HepG2 (cell line): ENCODE results near the gene TTYH1. TPM values are rescaled to one million over a fixed set of nuclear protein-coding genes. Genes with fewer than 3 reads are reported as not detected.

ENCODE experiments used
- FOSL1 ChIP-seq: sonication (generic); formaldehyde crosslinking; IDR thresholded peaks from 2 replicates; pipeline ENCODE4 v1.9.0; 2021; ENCODE audit warnings: missing genetic modification reagents, borderline replicate concordance
- HOXD1 ChIP-seq: sonication (generic); formaldehyde crosslinking; IDR thresholded peaks from 2 replicates; pipeline ENCODE4 v1.5.0; 2020; ENCODE audit warnings: missing genetic modification reagents
- MXD4 ChIP-seq: IDR thresholded peaks from 2 replicates; pipeline ENCODE4 v1.6.1; 2016; ENCODE audit warnings: mild to moderate bottlenecking, missing biosample characterization, missing genetic modification reagents
- NCOA5 ChIP-seq: sonication (generic); formaldehyde crosslinking; IDR thresholded peaks from 2 replicates; pipeline ENCODE4 v1.4.0; 2020; ENCODE audit warnings: missing genetic modification reagents
- POLR2AphosphoS2 ChIP-seq: IDR thresholded peaks from 2 replicates; pipeline ENCODE4 v1.6.1; 2011; ENCODE audit warnings: low read depth, low read length, improper control_type of control experiment
- RAD21 ChIP-seq: fragments of 450-650 bp; formaldehyde crosslinking; IDR thresholded peaks from 2 replicates; pipeline ENCODE4 v1.5.0; 2020; ENCODE audit warnings: mild to moderate bottlenecking
- SRSF1 ChIP-seq: fragments of 200-400 bp; formaldehyde crosslinking; optimal IDR thresholded peaks from 2 replicates; pipeline ENCODE3; 2017; ENCODE audit warnings: mild to moderate bottlenecking, low read depth, low read length, moderate library complexity
- ZKSCAN5 ChIP-seq: sonication (generic); formaldehyde crosslinking; IDR thresholded peaks from 2 replicates; pipeline ENCODE4 v1.5.1; 2020; ENCODE audit warnings: mild to moderate bottlenecking, missing genetic modification reagents
- ZNF709 ChIP-seq: sonication (generic); formaldehyde crosslinking; IDR thresholded peaks from 2 replicates; pipeline ENCODE4 v1.5.0; 2020; ENCODE audit warnings: mild to moderate bottlenecking, missing genetic modification reagents
- ZNF720 ChIP-seq: sonication (generic); formaldehyde crosslinking; IDR thresholded peaks from 2 replicates; pipeline ENCODE4 v1.4.0; 2020; ENCODE audit warnings: missing genetic modification reagents
- ZNF788 ChIP-seq: sonication (generic); formaldehyde crosslinking; IDR thresholded peaks from 2 replicates; pipeline ENCODE4 v1.5.0; 2020; ENCODE audit warnings: mild to moderate bottlenecking, missing genetic modification reagents, borderline replicate concordance
- polyA plus RNA-seq, 8 experiments: library from polyadenylated mRNA; depleted of rRNA in 3 of 8; stranded (reverse) in 7 of 8; unstranded in 1 of 8; fragments of >200 nt; fragmentation: Illumina TruSeq in 4 of 8; extraction: Trizol in 4 of 8; gene quantifications; 2 replicates each; pipeline versions ENCODE4 v1.2.1 to v1.2.3, GENCODE V29; 2011 to 2016; ENCODE audit warnings: low read depth in 4 of 8, missing spikeins in 1 of 8, mixed read lengths in 1 of 8; ENCODE audit not compliant: insufficient read depth in 1 of 8
- total RNA-seq, 5 experiments: library from RNA; depleted of rRNA; stranded (reverse); fragments of >200 nt; fragmentation: Illumina TruSeq; extraction: Trizol; gene quantifications; 2 replicates each; pipeline ENCODE4 v1.2.3, GENCODE V29; 2016; ENCODE audit warnings: low read depth in 1 of 5
- TF ChIP-seq, protein P1 (sequence below): sonication (generic); formaldehyde crosslinking; IDR thresholded peaks from 2 replicates; pipeline ENCODE4 v1.5.0; 2020; ENCODE audit warnings: mild to moderate bottlenecking, missing genetic modification reagents, moderate library complexity
- TF ChIP-seq, protein P2 (sequence below): IDR thresholded peaks from 2 replicates; pipeline ENCODE4 v1.6.1; 2016; ENCODE audit warnings: missing genetic modification reagents, missing compliant biosample characterization
- TF ChIP-seq, protein P3 (sequence below): sonication (generic); formaldehyde crosslinking; IDR thresholded peaks from 2 replicates; pipeline ENCODE4 v1.9.0; 2021; ENCODE audit warnings: mild to moderate bottlenecking, missing genetic modification reagents
- TF ChIP-seq, protein P4 (sequence below): IDR thresholded peaks from 2 replicates; pipeline ENCODE4 v1.6.1; 2016; ENCODE audit warnings: low read depth

Gene TTYH1
- total and polyA plus RNA-seq, 2 of the 13 experiments (the other 11 are each of a cell fraction or from before 2014, with no cell fraction given): 6.9 to 19.9 TPM

DNA sequence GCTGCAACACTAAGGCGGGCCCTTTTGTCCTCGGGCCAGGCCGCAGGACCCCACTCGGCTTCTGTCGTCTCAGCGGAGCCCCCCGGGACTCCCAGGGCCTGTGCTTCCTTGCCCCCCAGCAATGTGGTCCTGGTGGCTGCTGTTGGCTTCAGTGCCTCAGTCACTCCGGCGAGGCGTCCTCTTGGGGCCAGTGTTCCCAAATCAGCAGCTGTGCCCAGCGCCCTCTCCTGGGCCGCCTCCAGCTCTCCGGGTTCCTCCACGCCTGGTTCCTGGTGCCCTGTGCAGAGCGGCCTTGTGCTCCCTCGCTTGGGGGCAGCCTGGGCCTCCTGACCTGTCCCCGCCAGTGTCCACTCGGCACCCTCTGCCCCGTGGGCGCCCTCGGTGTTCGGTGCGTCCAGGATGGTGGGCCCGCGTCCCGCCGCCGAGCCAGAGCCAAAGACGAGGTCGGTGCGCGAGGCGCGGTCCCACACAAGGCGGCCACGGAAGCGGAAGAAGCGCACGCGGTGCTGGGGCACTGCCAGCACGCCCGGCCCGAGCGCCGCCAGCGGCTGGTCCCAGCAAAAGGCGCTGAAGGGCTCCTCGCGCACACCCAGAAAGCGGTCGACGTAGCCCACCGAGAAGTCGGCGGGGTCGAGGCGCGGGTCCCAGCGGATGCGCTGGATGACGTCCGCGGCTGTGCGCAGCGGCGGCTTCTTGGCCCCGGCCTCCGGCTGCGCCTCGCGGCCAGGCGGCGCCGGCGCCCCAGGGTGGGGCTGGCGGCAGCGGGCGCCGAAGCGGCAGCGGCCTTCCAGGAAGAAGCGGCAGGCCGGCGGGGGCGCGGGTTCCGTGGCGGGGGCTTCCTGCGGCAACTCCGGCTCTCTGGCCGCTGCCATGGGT, 47.6 kb downstream of the TTYH1 start (continued):
- TF ChIP-seq HOXD1 (CRISPR knock-in tag): peak; percentile 77; the same call in 1 of the 2 replicates
- peak; percentile 22; the same call in 1 of the 2 replicates for TF ChIP-seq MXD4
- TF ChIP-seq ZKSCAN5 (CRISPR knock-in tag): no peak
- TF ChIP-seq FOSL1 (CRISPR knock-in tag): 0 out of 2 replicates have a peak, but pooled peaks have one; percentile 18
- TF ChIP-seq, protein P1, sequence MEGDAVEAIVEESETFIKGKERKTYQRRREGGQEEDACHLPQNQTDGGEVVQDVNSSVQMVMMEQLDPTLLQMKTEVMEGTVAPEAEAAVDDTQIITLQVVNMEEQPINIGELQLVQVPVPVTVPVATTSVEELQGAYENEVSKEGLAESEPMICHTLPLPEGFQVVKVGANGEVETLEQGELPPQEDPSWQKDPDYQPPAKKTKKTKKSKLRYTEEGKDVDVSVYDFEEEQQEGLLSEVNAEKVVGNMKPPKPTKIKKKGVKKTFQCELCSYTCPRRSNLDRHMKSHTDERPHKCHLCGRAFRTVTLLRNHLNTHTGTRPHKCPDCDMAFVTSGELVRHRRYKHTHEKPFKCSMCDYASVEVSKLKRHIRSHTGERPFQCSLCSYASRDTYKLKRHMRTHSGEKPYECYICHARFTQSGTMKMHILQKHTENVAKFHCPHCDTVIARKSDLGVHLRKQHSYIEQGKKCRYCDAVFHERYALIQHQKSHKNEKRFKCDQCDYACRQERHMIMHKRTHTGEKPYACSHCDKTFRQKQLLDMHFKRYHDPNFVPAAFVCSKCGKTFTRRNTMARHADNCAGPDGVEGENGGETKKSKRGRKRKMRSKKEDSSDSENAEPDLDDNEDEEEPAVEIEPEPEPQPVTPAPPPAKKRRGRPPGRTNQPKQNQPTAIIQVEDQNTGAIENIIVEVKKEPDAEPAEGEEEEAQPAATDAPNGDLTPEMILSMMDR: peak; percentile 70
- TF ChIP-seq NCOA5: 0 out of 2 replicates have a peak, but pooled peaks have one; percentile 74
- TF ChIP-seq, protein P2, sequence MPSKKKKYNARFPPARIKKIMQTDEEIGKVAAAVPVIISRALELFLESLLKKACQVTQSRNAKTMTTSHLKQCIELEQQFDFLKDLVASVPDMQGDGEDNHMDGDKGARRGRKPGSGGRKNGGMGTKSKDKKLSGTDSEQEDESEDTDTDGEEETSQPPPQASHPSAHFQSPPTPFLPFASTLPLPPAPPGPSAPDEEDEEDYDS (CRISPR knock-in tag): no peak
- no peak for TF ChIP-seq RAD21 (CRISPR knock-in tag)
- TF ChIP-seq, protein P3, sequence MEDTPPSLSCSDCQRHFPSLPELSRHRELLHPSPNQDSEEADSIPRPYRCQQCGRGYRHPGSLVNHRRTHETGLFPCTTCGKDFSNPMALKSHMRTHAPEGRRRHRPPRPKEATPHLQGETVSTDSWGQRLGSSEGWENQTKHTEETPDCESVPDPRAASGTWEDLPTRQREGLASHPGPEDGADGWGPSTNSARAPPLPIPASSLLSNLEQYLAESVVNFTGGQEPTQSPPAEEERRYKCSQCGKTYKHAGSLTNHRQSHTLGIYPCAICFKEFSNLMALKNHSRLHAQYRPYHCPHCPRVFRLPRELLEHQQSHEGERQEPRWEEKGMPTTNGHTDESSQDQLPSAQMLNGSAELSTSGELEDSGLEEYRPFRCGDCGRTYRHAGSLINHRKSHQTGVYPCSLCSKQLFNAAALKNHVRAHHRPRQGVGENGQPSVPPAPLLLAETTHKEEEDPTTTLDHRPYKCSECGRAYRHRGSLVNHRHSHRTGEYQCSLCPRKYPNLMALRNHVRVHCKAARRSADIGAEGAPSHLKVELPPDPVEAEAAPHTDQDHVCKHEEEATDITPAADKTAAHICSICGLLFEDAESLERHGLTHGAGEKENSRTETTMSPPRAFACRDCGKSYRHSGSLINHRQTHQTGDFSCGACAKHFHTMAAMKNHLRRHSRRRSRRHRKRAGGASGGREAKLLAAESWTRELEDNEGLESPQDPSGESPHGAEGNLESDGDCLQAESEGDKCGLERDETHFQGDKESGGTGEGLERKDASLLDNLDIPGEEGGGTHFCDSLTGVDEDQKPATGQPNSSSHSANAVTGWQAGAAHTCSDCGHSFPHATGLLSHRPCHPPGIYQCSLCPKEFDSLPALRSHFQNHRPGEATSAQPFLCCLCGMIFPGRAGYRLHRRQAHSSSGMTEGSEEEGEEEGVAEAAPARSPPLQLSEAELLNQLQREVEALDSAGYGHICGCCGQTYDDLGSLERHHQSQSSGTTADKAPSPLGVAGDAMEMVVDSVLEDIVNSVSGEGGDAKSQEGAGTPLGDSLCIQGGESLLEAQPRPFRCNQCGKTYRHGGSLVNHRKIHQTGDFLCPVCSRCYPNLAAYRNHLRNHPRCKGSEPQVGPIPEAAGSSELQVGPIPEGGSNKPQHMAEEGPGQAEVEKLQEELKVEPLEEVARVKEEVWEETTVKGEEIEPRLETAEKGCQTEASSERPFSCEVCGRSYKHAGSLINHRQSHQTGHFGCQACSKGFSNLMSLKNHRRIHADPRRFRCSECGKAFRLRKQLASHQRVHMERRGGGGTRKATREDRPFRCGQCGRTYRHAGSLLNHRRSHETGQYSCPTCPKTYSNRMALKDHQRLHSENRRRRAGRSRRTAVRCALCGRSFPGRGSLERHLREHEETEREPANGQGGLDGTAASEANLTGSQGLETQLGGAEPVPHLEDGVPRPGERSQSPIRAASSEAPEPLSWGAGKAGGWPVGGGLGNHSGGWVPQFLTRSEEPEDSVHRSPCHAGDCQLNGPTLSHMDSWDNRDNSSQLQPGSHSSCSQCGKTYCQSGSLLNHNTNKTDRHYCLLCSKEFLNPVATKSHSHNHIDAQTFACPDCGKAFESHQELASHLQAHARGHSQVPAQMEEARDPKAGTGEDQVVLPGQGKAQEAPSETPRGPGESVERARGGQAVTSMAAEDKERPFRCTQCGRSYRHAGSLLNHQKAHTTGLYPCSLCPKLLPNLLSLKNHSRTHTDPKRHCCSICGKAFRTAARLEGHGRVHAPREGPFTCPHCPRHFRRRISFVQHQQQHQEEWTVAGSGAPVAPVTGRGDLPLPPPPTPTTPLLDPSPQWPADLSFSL (CRISPR knock-in tag): no peak
- TF ChIP-seq ZNF720 (CRISPR knock-in tag): no peak
- TF ChIP-seq POLR2AphosphoS2: 0 out of 2 replicates have a peak, but pooled peaks have one; percentile 50
- peak; percentile 68; the same call in 1 of the 2 replicates for TF ChIP-seq ZNF709 (CRISPR knock-in tag)
- peak; percentile 77 for TF ChIP-seq ZNF788
- TF ChIP-seq SRSF1: peak; percentile 63
- TF ChIP-seq, protein P4, sequence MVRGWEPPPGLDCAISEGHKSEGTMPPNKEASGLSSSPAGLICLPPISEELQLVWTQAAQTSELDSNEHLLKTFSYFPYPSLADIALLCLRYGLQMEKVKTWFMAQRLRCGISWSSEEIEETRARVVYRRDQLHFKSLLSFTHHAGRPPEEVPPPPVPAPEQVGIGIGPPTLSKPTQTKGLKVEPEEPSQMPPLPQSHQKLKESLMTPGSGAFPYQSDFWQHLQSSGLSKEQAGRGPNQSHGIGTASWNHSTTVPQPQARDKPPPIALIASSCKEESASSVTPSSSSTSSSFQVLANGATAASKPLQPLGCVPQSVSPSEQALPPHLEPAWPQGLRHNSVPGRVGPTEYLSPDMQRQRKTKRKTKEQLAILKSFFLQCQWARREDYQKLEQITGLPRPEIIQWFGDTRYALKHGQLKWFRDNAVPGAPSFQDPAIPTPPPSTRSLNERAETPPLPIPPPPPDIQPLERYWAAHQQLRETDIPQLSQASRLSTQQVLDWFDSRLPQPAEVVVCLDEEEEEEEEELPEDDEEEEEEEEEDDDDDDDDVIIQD: no peak
